Panc1 (cell line): ENCODE data around the gene PSTK. TPM values are rescaled to one million over a fixed set of nuclear protein-coding genes. Genes with fewer than 3 reads are reported as not detected.

ENCODE experiments used
- ATAC-seq: fragments of 200-7000 bp; cut with Tn5 transposase; 2 replicates; pipeline ENCODE4 v1.9.1; 2020; ENCODE audit warnings: mild to moderate bottlenecking, moderate library complexity
- BruUV-seq: library from RNA; stranded (reverse); fragments of 400-500 nt; replicated peaks from 2 replicates; lab custom pipeline; 2021; lab: Mats Ljungman, UMichigan
- CTCF ChIA-PET: fragments of 300-600 bp; sonication (Branson Sonifier 250); formaldehyde crosslinking; loops from one replicate; lab custom pipeline; 2022; ENCODE audit warnings: antibody characterized with exemption; lab: Charles Lee
- POLR2A ChIA-PET: fragments of 300-600 bp; sonication (Branson Sonifier 250); formaldehyde crosslinking; loops from one replicate; lab custom pipeline; 2022; ENCODE audit warnings: antibody characterized with exemption; lab: Charles Lee
- DNase-seq: peaks from one replicate; pipeline ENCODE4 v3.0.0-alpha.2; 2010; ENCODE audit warnings: low read depth, low spot score
- H3K27ac ChIP-seq: 2 replicates; pipeline ENCODE4 v1.5.1; 2011; ENCODE audit warnings: mild to moderate bottlenecking, low read length, inconsistent platforms
- H3K27me3 ChIP-seq: fragments of 200-500 bp; sonication (Bioruptor generic); 2 replicates; pipeline ENCODE4 v1.6.0; 2014; ENCODE audit warnings: low read length, inconsistent platforms; ENCODE audit not compliant: control insufficient read depth, insufficient read depth
- H3K36me3 ChIP-seq: fragments of 200-500 bp; sonication (Bioruptor generic); 2 replicates; pipeline ENCODE4 v1.5.1; 2014; ENCODE audit warnings: inconsistent platforms, mild to moderate bottlenecking, low read length, moderate library complexity; ENCODE audit not compliant: control insufficient read depth, insufficient read depth
- H3K4me1 ChIP-seq: 2 replicates; pipeline ENCODE4 v1.5.1; 2011; ENCODE audit warnings: inconsistent platforms, mild to moderate bottlenecking, low read length, moderate library complexity; ENCODE audit not compliant: control insufficient read depth, insufficient read depth
- H3K4me3 ChIP-seq, 2 experiments: 2 replicates each; pipeline ENCODE4 v1.5.1; 2011 to 2012; ENCODE audit warnings: low read depth in 2 of 2, low read length in 2 of 2, mild to moderate bottlenecking in 2 of 2, inconsistent platforms in 1 of 2, moderate library complexity in 1 of 2
- H3K9me3 ChIP-seq: fragments of 200-500 bp; sonication (Bioruptor generic); 2 replicates; pipeline ENCODE4 v1.5.1; 2014; ENCODE audit warnings: low read depth, mild to moderate bottlenecking, inconsistent platforms, low read length, moderate library complexity; ENCODE audit not compliant: control insufficient read depth, insufficient read depth
- POLR2AphosphoS5 ChIP-seq: IDR thresholded peaks from 2 replicates; pipeline ENCODE4 v1.6.1; 2012; ENCODE audit warnings: mild to moderate bottlenecking, low read depth, low read length, moderate library complexity
- SIN3A ChIP-seq: IDR thresholded peaks from 2 replicates; pipeline ENCODE4 v1.6.1; 2012; ENCODE audit warnings: low read depth, mild to moderate bottlenecking, low read length, moderate library complexity, borderline replicate concordance; ENCODE audit not compliant: insufficient read depth
- TCF7L2 ChIP-seq: IDR thresholded peaks from 2 replicates; pipeline ENCODE4 v1.6.1; 2011; ENCODE audit warnings: mild to moderate bottlenecking, low read depth, low read length, inconsistent platforms
- in situ Hi-C: cut with HindIII; loops from 2 replicates; pipeline ENCODE4 v1.10.0; 2016; ENCODE audit warnings: low sequenced_read_pairs, low pct_unique_long_range_greater_than_20kb
- intact Hi-C: fragments of 100-400 bp; cut with micrococcal nuclease; formaldehyde crosslinking; loops from one replicate; pipeline ENCODE4 v1.10.0; 2022; ENCODE audit not compliant: unreplicated experiment
- total RNA-seq: library from RNA; stranded (reverse); gene quantifications from one replicate; pipeline ENCODE4 v1.2.1, GENCODE V29; 2021; ENCODE audit not compliant: unreplicated experiment
- TF ChIP-seq, protein P1 (sequence below), 2 experiments: IDR thresholded peaks; 2 replicates each; pipeline ENCODE4 v1.6.1; 2011 to 2012; ENCODE audit warnings: low read depth in 2 of 2, control low read depth in 1 of 2, low read length in 1 of 2, mild to moderate bottlenecking in 1 of 2, moderate library complexity in 1 of 2; ENCODE audit not compliant: insufficient read depth in 1 of 2
- TF ChIP-seq, protein P2 (sequence below): fragments of 450-650 bp; IDR thresholded peaks from 2 replicates; pipeline ENCODE4 v1.5.1; 2017; ENCODE audit warnings: mild to moderate bottlenecking

Gene PSTK
- total RNA-seq, 1 experiment from 2014 or later = 15.8 TPM

DNA sequence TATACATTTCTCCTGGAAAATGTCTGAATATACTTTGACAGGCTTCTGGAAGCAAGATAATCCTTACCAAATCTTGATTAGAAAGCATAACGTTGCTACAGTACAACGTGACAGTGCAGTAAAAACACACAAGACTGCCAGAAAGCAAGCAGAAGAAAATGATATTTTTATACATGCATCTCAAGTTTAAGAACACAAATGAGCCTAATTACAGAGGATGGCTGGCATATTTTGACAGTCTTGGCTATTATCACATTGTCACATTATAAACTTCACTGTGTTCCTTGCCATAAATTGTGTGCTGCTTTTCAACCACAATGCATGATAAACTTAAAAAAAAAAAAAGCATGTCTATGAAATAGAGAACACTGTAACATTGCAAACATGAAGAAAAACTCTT lies 24.1 kb downstream of the PSTK start:
- intact Hi-C loops (no loop called here), in situ Hi-C loops (no loop called here)
- H3K4me1 ChIP-seq = peaks cover 23% of the 10 kb centered on the region
- no peaks in the 10 kb centered on the region for H3K9me3 ChIP-seq
- peaks cover 3% of the 10 kb centered on the region; the same call in 1 of the 2 replicates for H3K36me3 ChIP-seq
- ChIA-PET CTCF (no interaction called here), POLR2A (no interaction called here)
- no peak for ATAC-seq
- no peak overlapping the region for H3K4me3 ChIP-seq
- DNase-seq = no peak
- no peaks in the 10 kb centered on the region for H3K27me3 ChIP-seq
- TF ChIP-seq, protein P1, sequence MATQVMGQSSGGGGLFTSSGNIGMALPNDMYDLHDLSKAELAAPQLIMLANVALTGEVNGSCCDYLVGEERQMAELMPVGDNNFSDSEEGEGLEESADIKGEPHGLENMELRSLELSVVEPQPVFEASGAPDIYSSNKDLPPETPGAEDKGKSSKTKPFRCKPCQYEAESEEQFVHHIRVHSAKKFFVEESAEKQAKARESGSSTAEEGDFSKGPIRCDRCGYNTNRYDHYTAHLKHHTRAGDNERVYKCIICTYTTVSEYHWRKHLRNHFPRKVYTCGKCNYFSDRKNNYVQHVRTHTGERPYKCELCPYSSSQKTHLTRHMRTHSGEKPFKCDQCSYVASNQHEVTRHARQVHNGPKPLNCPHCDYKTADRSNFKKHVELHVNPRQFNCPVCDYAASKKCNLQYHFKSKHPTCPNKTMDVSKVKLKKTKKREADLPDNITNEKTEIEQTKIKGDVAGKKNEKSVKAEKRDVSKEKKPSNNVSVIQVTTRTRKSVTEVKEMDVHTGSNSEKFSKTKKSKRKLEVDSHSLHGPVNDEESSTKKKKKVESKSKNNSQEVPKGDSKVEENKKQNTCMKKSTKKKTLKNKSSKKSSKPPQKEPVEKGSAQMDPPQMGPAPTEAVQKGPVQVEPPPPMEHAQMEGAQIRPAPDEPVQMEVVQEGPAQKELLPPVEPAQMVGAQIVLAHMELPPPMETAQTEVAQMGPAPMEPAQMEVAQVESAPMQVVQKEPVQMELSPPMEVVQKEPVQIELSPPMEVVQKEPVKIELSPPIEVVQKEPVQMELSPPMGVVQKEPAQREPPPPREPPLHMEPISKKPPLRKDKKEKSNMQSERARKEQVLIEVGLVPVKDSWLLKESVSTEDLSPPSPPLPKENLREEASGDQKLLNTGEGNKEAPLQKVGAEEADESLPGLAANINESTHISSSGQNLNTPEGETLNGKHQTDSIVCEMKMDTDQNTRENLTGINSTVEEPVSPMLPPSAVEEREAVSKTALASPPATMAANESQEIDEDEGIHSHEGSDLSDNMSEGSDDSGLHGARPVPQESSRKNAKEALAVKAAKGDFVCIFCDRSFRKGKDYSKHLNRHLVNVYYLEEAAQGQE (IDR thresholded peaks at IDR 0.05; ENCODE audit: insufficient read depth in 1 of 2, low read depth in 2 of 2, low read length in 1 of 2) = no peak
- TF ChIP-seq SIN3A (no peak), POLR2AphosphoS5 (no peak), TCF7L2 (no peak)
- TF ChIP-seq, protein P2, sequence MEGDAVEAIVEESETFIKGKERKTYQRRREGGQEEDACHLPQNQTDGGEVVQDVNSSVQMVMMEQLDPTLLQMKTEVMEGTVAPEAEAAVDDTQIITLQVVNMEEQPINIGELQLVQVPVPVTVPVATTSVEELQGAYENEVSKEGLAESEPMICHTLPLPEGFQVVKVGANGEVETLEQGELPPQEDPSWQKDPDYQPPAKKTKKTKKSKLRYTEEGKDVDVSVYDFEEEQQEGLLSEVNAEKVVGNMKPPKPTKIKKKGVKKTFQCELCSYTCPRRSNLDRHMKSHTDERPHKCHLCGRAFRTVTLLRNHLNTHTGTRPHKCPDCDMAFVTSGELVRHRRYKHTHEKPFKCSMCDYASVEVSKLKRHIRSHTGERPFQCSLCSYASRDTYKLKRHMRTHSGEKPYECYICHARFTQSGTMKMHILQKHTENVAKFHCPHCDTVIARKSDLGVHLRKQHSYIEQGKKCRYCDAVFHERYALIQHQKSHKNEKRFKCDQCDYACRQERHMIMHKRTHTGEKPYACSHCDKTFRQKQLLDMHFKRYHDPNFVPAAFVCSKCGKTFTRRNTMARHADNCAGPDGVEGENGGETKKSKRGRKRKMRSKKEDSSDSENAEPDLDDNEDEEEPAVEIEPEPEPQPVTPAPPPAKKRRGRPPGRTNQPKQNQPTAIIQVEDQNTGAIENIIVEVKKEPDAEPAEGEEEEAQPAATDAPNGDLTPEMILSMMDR = no peak
- no TSS peak for BruUV-seq
- H3K27ac ChIP-seq = no peak overlapping the region

DNA sequence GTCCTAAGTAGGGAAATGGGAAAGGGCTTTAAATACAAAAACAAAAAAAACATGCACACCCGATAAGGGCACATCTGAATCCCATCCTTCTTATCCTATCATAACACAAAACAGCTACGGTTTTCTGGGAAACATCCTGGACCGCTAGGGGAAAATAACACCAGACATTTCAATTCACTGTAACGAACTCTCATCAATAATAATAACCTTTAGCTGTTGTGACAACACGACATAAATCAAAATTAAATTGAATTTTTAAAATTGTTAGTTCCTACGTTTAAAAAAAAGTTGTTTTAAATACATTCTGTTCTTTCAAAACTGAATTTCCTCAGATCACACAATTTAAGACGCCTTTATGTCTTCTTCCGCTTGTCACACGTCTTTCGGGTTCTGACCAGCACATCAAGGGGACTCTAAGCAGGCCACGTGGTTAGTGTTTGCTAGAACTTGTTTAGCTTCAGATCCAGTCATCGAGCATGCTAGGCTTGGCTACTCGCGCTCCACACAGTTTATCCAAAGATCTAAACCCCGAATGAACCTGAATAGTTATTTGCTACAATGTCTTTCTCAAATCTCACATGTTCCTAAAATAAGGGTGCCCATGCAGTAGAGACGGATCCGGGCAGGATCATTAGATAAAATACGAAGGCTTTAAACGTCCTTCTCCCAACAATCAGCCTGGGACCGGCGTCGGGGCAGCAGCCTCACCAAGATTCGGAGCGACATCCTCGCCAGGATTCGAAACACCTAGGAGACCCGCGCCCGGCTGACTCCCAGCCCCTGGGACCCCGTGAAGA lies 27.6 kb downstream of the PSTK start:
- Histone ChIP-seq H3K36me3 (peaks cover 3% of the 10 kb centered on the region; the same call in 1 of the 2 replicates), H3K9me3 (no peaks in the 10 kb centered on the region), H3K27ac (peak overlapping the region; percentile 78), H3K27me3 (no peaks in the 10 kb centered on the region), H3K4me1 (peaks cover 30% of the 10 kb centered on the region), H3K4me3 (peak overlapping the region; percentile 88 to 99)
- ChIA-PET POLR2A (interaction anchor here (0.5 to 0.6 kb wide), 2 partner anchors 206 to 1026 kb away, joined by 3 to 4 read pairs; no protein-coding TSS in a partner anchor), CTCF (interaction anchor here (0.5 kb wide), 1 partner anchor 569 kb away, joined by 3 read pairs; no protein-coding TSS in a partner anchor)
- ATAC-seq (peak; percentile 70), DNase-seq (peak; percentile 32)
- intact Hi-C loops = no loop called here
- in situ Hi-C loops = no loop called here
- TF ChIP-seq, protein P1 (IDR thresholded peaks at IDR 0.05; ENCODE audit: insufficient read depth in 1 of 2, low read depth in 2 of 2, low read length in 1 of 2) = no peak
- TF ChIP-seq TCF7L2 = no peak
- TF ChIP-seq, protein P2 = no peak
- no peak for TF ChIP-seq POLR2AphosphoS5
- TF ChIP-seq SIN3A = no peak
- BruUV-seq = TSS peak; percentile 52
